Peyer's patch (tissue), 4 donors: ENCODE measurements around the gene KANSL1.

Source experiments
- CTCF ChIP-seq, 6 experiments: fragments of 450-650 bp in 4 of 6; fragments of 200-600 bp in 2 of 6; sonication (generic) in 1 of 6; IDR thresholded peaks; one replicate each; pipeline ENCODE4 v1.5.1; 2017 to 2019; ENCODE audit warnings: antibody characterized with exemption in 6 of 6, mild to moderate bottlenecking in 3 of 6, moderate library complexity in 1 of 6
- POLR2A ChIP-seq, 2 donors: fragments of 450-650 bp; IDR thresholded peaks; one replicate each; pipeline ENCODE4 v1.5.1; 2017; ENCODE audit warnings: antibody characterized with exemption in 2 of 2, mild to moderate bottlenecking in 2 of 2, moderate library complexity in 2 of 2

DNA sequence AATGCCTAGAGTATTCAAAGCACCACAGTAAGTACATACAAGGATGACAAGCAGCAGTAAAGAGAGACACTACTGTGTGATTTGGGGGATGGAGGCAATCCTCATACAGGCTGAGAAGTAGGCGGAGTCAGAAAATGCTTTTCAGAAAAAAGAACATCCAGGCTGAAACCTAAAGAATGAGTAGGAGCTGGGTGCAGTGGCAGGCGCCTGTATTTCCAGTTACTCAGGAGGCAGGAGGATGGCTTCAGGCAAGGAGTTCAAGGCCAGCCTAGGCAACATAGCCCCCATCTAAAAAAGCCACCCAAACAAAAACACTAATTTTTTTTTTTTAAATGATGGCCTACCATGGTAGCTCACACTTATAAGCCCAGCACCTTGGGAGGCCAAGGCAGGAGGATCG, 10.3 kb downstream of the KANSL1 start:
- TF ChIP-seq CTCF (IDR thresholded peaks at IDR 0.05) (no peak), POLR2A (IDR thresholded peaks at IDR 0.05) (no peak)
